GM18909 (cell line): ENCODE measurements around the gene NUP153.

Source experiments
- ATAC-seq: cut with Tn5 transposase; IDR thresholded peaks from one replicate; pipeline ENCODE4 v1.9.1; 2021; ENCODE audit warnings: mild to moderate bottlenecking; ENCODE audit not compliant: unreplicated experiment, poor library complexity

The NUP153 gene

DNA sequence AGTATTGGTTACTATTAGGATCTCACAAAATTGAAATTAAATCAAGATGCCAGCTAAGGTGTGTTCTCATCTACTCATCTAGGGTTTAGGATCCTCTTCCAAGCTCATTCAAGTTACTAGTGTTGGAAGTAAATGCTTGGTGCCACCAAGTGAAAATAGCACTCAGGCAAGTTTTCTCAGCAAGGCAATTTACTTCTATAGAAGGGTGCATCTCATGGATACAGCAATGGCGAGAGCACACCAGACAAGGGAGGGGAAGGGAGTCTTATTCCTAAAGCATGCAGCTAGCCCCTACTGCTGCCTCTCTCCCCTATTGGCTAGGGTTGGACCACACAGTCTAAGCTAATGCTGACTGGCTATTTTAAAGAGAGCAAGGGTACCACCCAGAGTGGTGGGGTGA is 129.7 kb downstream of the NUP153 start:
- no peak for ATAC-seq

DNA sequence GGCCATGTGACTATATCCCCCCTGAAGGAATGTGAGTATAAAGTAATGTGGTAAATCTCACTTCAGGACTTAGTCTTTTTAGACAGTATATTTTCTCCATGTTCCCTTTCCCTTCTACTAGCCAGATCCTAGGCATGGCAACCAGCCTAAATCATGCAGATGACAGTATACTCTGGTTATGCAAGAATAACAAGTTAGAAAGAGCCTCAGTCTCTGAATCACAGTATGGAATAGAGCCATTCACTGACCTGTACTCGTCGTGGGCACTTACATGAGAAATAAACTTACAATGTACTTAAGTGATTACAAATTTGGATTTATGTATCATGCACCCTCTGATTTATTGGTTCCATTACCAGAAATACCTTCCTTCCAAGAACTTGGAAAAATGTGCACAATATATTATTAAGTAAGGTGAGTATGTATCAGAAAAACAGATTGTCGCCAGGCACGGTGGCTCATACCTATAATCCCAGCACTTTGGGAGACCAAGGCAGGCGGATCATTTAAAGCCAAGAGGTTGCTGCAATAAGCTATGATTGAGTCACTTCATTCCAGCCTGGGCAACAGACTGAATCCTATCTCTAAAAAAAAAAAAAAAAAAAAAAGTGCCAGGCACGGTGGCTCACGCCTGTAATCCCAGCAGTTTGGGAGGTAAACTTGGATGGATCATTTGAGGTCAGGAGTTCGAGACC is 131.7 kb downstream of the NUP153 start:
- ATAC-seq, result no peak

DNA sequence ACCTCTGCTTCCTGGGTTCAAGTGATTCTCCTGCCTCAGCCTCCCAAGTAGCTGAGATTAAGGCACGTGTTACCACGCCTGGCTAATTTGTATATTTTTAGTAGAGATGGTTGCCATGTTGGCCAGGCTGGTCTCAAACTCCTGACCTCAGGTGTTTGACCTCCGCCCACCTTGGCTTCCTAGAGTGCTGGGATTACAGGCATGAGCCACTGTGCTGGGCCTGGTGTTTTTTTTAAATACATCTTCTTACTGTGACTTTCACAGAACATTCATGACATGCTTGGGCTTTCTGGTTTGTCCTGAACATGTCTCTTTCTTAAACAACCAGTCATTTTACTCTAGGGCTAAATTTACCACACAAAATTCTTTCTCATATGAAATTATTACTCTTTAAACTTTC is 141.3 kb downstream of the NUP153 start:
- ATAC-seq, result no peak
